ENCODE measurements around the gene MAU2. TPM values are rescaled to one million over a fixed set of nuclear protein-coding genes. Genes with fewer than 3 reads are reported as not detected.

Gene MAU2
- total RNA-seq, 2 donors from 2014 or later, result 64.1 to 64.3 TPM

DNA sequence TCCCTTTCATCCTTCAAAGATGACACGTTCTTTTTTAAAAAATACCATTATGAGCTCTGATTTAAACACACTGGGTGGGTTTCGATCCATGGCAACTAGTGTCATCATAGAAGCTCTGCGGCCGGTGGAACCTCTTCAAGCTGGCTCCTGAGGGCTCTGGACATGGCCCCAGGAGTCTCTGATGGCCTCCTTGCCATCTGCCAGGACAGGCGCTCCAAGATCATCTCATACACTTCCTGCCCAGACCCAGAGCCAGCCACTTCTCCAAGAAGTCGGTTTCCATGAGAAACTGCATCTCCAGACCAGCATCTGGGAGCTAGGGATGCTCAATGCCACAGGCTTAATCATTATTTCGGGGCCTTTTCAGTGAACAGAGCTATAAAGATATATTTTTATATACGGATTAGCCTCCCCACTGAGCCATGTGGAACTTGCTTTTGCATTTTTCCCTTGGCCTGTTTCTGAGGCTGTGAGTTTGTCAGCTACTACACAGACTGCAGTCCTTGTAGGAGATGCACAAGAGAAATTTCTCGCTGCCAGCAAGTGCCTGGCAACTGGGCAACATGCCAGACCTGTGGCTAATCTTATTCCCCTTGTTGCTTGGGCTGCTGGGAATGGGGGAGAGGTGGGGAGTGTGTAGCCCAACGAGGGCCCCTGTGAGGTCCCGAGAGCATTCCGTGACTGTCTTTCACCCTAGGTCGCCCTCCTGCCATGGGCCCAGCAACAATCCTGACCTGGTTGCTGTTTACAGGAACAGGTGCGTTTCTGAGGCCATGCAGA is 16.3 kb upstream of the MAU2 start:
- Mint-ChIP-seq H3K4me3 (no peak overlapping the region), H3K9me3 (no peaks in the 10 kb centered on the region), H3K4me1 (no peaks in the 10 kb centered on the region), H3K27ac (no peak overlapping the region), H3K36me3 (ENCODE audit: low read depth) (peaks cover 55% of the 10 kb centered on the region), H3K27me3 (ENCODE audit: insufficient read depth) (no peaks in the 10 kb centered on the region)
- 95 to 96% methylated on average over 10 to 14 of the region's 14 CpGs for WGBS, 2 experiments (ENCODE audit: insufficient coverage in 1 of 2, insufficient read length in 1 of 2)
- Histone ChIP-seq H3K36me3 (ENCODE audit: control insufficient read depth, insufficient read depth, low read length) (peaks cover 49% of the 10 kb centered on the region), H3K27ac (ENCODE audit: low read depth, low read length) (no peak overlapping the region), H3K9ac (ENCODE audit: extremely low read depth, low read length, poor library complexity, severe bottlenecking) (no peak overlapping the region), H3K4me3 (ENCODE audit: low read length) (no peak overlapping the region), H3K27me3 (ENCODE audit: control insufficient read depth, insufficient read depth, low read length, poor library complexity, severe bottlenecking) (no peaks in the 10 kb centered on the region), H3K4me1 (ENCODE audit: control insufficient read depth, insufficient read depth, low read length) (no peaks in the 10 kb centered on the region), H3K9me3 (ENCODE audit: control insufficient read depth, low read length) (no peaks in the 10 kb centered on the region)
- TF ChIP-seq, protein P1, sequence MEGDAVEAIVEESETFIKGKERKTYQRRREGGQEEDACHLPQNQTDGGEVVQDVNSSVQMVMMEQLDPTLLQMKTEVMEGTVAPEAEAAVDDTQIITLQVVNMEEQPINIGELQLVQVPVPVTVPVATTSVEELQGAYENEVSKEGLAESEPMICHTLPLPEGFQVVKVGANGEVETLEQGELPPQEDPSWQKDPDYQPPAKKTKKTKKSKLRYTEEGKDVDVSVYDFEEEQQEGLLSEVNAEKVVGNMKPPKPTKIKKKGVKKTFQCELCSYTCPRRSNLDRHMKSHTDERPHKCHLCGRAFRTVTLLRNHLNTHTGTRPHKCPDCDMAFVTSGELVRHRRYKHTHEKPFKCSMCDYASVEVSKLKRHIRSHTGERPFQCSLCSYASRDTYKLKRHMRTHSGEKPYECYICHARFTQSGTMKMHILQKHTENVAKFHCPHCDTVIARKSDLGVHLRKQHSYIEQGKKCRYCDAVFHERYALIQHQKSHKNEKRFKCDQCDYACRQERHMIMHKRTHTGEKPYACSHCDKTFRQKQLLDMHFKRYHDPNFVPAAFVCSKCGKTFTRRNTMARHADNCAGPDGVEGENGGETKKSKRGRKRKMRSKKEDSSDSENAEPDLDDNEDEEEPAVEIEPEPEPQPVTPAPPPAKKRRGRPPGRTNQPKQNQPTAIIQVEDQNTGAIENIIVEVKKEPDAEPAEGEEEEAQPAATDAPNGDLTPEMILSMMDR (conservative IDR thresholded peaks at IDR 0.05), result no peak
- DNase-seq, result no peak

DNA sequence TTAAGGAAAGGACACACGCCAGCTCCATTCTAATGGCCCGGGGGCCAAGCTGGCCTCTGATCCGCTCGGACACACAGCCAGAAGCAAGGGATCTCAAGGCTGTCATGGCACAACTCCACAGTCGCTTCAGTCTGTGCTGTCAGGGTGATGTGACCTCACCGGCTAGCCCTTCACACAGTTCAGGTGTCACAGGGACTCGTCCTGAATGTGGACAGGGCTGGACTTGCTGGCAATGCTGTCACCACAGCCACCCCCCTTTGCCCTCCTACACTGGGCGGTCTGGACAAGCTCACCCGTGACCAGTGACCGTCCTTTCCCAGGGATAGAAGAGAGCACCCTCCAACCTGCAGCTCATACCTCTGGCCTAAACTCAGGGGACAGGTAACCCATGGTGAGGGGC is 15.6 kb upstream of the MAU2 start:
- TF ChIP-seq, protein P1 (conservative IDR thresholded peaks at IDR 0.05), result no peak
- no peak for DNase-seq
- H3K27me3 Mint-ChIP-seq (ENCODE audit: insufficient read depth), result no peaks in the 10 kb centered on the region
- Histone ChIP-seq H3K9ac (ENCODE audit: extremely low read depth, low read length, poor library complexity, severe bottlenecking) (no peak overlapping the region), H3K27ac (ENCODE audit: low read depth, low read length) (no peak overlapping the region), H3K36me3 (ENCODE audit: control insufficient read depth, insufficient read depth, low read length) (peaks cover 51% of the 10 kb centered on the region), H3K4me1 (ENCODE audit: control insufficient read depth, insufficient read depth, low read length) (no peaks in the 10 kb centered on the region), H3K9me3 (ENCODE audit: control insufficient read depth, low read length) (no peaks in the 10 kb centered on the region), H3K27me3 (ENCODE audit: control insufficient read depth, insufficient read depth, low read length, poor library complexity, severe bottlenecking) (no peaks in the 10 kb centered on the region), H3K4me3 (ENCODE audit: low read length) (no peak overlapping the region)
- H3K4me1 Mint-ChIP-seq, result no peaks in the 10 kb centered on the region
- H3K4me3 Mint-ChIP-seq, result no peak overlapping the region
- H3K36me3 Mint-ChIP-seq (ENCODE audit: low read depth), result peaks cover 60% of the 10 kb centered on the region
- WGBS, 2 experiments (ENCODE audit: insufficient coverage in 1 of 2, insufficient read length in 1 of 2), result 89 to 91% methylated on average over 7 to 10 of the region's 10 CpGs
- H3K9me3 Mint-ChIP-seq, result no peaks in the 10 kb centered on the region
- H3K27ac Mint-ChIP-seq, result no peak overlapping the region

DNA sequence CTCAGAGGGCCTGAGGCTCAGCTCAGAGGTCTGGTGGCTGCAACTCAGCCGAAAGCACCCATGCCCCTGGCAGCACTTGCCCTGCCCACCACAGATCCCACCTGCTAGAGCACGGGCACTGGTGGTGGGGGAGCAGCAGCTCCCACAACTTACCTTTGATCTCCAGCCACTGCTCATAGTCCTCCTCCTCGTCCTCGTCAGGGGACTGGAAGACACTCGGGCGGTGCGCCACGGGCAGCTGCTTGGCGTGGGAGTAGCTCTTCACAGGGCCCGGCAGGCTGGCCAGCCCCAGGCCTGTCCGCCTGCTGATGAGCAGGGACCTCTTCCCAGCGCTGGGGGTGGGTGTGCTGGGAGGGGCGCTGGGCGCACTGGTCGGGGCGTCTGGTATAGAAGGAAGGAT is 14.9 kb upstream of the MAU2 start:
- 95 to 100% methylated on average over 2 to 16 of the region's 16 CpGs for WGBS, 2 experiments (ENCODE audit: insufficient coverage in 1 of 2, insufficient read length in 1 of 2)
- Histone ChIP-seq H3K9ac (ENCODE audit: extremely low read depth, low read length, poor library complexity, severe bottlenecking) (no peak overlapping the region), H3K9me3 (ENCODE audit: control insufficient read depth, low read length) (no peaks in the 10 kb centered on the region), H3K4me3 (ENCODE audit: low read length) (no peak overlapping the region), H3K27ac (ENCODE audit: low read depth, low read length) (no peak overlapping the region), H3K27me3 (ENCODE audit: control insufficient read depth, insufficient read depth, low read length, poor library complexity, severe bottlenecking) (no peaks in the 10 kb centered on the region), H3K4me1 (ENCODE audit: control insufficient read depth, insufficient read depth, low read length) (no peaks in the 10 kb centered on the region), H3K36me3 (ENCODE audit: control insufficient read depth, insufficient read depth, low read length) (peaks cover 57% of the 10 kb centered on the region)
- no peak for DNase-seq
- no peaks in the 10 kb centered on the region for H3K4me1 Mint-ChIP-seq
- H3K9me3 Mint-ChIP-seq, result no peaks in the 10 kb centered on the region
- peaks cover 66% of the 10 kb centered on the region for H3K36me3 Mint-ChIP-seq (ENCODE audit: low read depth)
- no peaks in the 10 kb centered on the region for H3K27me3 Mint-ChIP-seq (ENCODE audit: insufficient read depth)
- H3K4me3 Mint-ChIP-seq, result no peak overlapping the region
- no peak overlapping the region for H3K27ac Mint-ChIP-seq
- TF ChIP-seq, protein P1 (conservative IDR thresholded peaks at IDR 0.05), result no peak
